ENCODE results near the gene PADI6.

Gene PADI6

DNA sequence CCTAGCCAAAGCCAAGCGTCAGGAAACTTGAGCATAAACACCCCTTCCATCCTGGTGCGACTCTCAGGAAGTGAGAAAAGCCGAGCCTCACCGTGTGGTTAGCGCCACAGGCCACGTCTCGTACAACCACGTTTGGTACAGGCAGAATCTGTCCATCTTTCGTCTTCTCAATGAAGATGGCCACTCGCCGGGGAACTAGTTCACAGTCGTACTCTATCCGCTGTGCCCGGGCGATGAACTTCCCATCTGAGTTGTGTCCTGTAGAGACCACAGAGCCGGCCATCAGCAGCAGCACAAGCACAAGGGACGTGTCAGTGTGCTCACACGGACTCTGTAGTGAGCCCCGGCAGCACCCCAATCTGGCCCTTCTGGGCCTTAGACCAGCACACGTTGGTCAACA is 44.4 kb downstream of the PADI6 start:
- H4K20me1 ChIP-seq (ENCODE audit: control insufficient read depth, insufficient read depth, low read depth, low read length) = peaks cover 37% of the 10 kb centered on the region
- H3K27ac ChIP-seq (ENCODE audit: low read depth, low read length) = no peak overlapping the region
- H3K36me3 ChIP-seq (ENCODE audit: control insufficient read depth, low read length) = peaks cover 90% of the 10 kb centered on the region
- no peaks in the 10 kb centered on the region for H3K4me1 ChIP-seq (ENCODE audit: control insufficient read depth, low read length)
- no peak for TF ChIP-seq EZH2phosphoT487 (IDR thresholded peaks at IDR 0.05; ENCODE audit: borderline replicate concordance, low read length)
- TF ChIP-seq, protein P1, sequence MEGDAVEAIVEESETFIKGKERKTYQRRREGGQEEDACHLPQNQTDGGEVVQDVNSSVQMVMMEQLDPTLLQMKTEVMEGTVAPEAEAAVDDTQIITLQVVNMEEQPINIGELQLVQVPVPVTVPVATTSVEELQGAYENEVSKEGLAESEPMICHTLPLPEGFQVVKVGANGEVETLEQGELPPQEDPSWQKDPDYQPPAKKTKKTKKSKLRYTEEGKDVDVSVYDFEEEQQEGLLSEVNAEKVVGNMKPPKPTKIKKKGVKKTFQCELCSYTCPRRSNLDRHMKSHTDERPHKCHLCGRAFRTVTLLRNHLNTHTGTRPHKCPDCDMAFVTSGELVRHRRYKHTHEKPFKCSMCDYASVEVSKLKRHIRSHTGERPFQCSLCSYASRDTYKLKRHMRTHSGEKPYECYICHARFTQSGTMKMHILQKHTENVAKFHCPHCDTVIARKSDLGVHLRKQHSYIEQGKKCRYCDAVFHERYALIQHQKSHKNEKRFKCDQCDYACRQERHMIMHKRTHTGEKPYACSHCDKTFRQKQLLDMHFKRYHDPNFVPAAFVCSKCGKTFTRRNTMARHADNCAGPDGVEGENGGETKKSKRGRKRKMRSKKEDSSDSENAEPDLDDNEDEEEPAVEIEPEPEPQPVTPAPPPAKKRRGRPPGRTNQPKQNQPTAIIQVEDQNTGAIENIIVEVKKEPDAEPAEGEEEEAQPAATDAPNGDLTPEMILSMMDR (IDR thresholded peaks at IDR 0.05; ENCODE audit: low read depth, low read length, poor library complexity, severe bottlenecking) = no peak
- no peaks in the 10 kb centered on the region for H3K9me3 ChIP-seq (ENCODE audit: control insufficient read depth, insufficient read depth, low read length)
- H3K4me3 ChIP-seq (ENCODE audit: low read length) = no peak overlapping the region
- no peaks in the 10 kb centered on the region for H3K9me2 ChIP-seq (replicated peaks; ENCODE audit: control insufficient read depth, low read length)
- peaks cover 40% of the 10 kb centered on the region for H3K79me2 ChIP-seq (ENCODE audit: control insufficient read depth, low read length)
- H3K4me2 ChIP-seq (ENCODE audit: low read length) = no peak overlapping the region
- H3K27me3 ChIP-seq (ENCODE audit: control insufficient read depth, low read length) = no peaks in the 10 kb centered on the region
- H3F3A ChIP-seq (ENCODE audit: control insufficient read depth, insufficient read depth) = peaks cover 9% of the 10 kb centered on the region

DNA sequence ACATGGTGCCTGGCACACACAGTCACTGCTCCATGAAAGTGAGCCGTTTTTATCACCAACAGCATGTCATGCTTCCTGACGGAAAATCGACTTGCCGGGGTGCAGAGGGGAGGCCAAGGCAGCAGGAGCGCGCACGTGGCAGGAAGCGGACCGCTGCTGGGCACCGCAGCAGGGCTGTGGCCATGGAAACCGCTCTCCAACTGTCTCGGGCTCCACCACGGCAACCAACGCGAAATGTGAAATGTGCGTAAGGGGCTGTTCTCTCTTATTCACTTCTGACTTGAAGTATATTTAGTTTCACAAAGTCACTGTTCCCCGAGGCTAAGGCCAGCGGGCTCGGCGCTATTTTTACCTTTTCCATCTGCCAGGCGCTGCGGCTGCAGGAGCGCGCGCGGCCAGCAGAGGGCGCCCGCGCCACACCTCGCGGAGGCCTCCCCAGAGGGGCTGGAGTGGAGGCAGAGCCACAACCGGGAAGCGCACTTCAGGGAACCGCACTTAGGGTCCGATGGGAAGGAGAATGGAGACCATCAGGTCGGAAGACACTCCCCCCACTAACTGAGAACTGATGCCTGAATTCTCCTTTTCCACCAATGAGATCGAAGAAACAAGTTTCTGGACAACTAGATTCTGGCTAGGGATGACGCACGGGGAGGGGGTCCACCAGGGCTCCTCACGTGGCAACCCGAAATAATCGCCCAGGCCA is 47.8 kb downstream of the PADI6 start:
- Histone ChIP-seq H3K27ac (ENCODE audit: low read depth, low read length) (no peak overlapping the region), H3K36me3 (ENCODE audit: control insufficient read depth, low read length) (peaks cover 88% of the 10 kb centered on the region), H3F3A (ENCODE audit: control insufficient read depth, insufficient read depth) (peaks cover 23% of the 10 kb centered on the region)

DNA sequence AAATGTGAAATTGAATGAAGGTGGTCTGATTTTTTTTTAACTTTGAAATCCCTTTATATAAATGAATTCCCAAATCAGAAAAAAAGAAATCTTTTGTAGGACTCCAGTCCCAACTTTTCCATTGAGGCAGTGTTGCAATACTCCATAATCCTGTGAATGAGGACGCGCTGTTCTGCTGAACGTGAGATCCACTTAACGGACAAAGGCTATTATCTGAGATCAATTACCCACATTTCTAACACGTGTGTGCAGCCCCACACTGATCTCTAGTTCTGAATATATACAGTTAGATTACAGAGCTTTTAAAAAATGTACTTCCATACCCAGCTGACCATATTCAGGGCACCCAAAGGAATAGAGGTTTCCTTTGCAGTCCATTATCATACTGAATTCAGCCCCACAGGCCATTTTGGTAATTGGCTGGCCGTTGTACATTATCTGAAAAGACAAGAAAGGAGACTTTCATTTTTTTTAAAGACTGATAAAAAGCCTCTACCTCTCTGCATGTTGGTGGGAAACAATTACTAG is 48.5 kb downstream of the PADI6 start:
- TF ChIP-seq, protein P1 (IDR thresholded peaks at IDR 0.05; ENCODE audit: low read depth, low read length, poor library complexity, severe bottlenecking) = no peak
- TF ChIP-seq EZH2phosphoT487 (IDR thresholded peaks at IDR 0.05; ENCODE audit: borderline replicate concordance, low read length) = no peak
- no peaks in the 10 kb centered on the region for H3K4me1 ChIP-seq (ENCODE audit: control insufficient read depth, low read length)
- H3K4me3 ChIP-seq (ENCODE audit: low read length) = no peak overlapping the region
- peaks cover 23% of the 10 kb centered on the region for H3F3A ChIP-seq (ENCODE audit: control insufficient read depth, insufficient read depth)
- H3K36me3 ChIP-seq (ENCODE audit: control insufficient read depth, low read length) = peaks cover 88% of the 10 kb centered on the region
- no peaks in the 10 kb centered on the region for H3K27me3 ChIP-seq (ENCODE audit: control insufficient read depth, low read length)
- H3K27ac ChIP-seq (ENCODE audit: low read depth, low read length) = no peak overlapping the region
- peaks cover 65% of the 10 kb centered on the region for H3K79me2 ChIP-seq (ENCODE audit: control insufficient read depth, low read length)
- H3K9me3 ChIP-seq (ENCODE audit: control insufficient read depth, insufficient read depth, low read length) = no peaks in the 10 kb centered on the region
- H3K4me2 ChIP-seq (ENCODE audit: low read length) = no peak overlapping the region
- no peaks in the 10 kb centered on the region for H3K9me2 ChIP-seq (replicated peaks; ENCODE audit: control insufficient read depth, low read length)
- peaks cover 36% of the 10 kb centered on the region for H4K20me1 ChIP-seq (ENCODE audit: control insufficient read depth, insufficient read depth, low read depth, low read length)

More for the DNA sequence above, 47.8 kb downstream of the PADI6 start:
- H3K27me3 ChIP-seq (ENCODE audit: control insufficient read depth, low read length) = no peaks in the 10 kb centered on the region
- peaks cover 63% of the 10 kb centered on the region for H3K79me2 ChIP-seq (ENCODE audit: control insufficient read depth, low read length)
- H3K4me2 ChIP-seq (ENCODE audit: low read length) = no peak overlapping the region
- TF ChIP-seq, protein P1 (IDR thresholded peaks at IDR 0.05; ENCODE audit: low read depth, low read length, poor library complexity, severe bottlenecking) = peak; percentile 100
- no peak for TF ChIP-seq EZH2phosphoT487 (IDR thresholded peaks at IDR 0.05; ENCODE audit: borderline replicate concordance, low read length)
- no peaks in the 10 kb centered on the region for H3K4me1 ChIP-seq (ENCODE audit: control insufficient read depth, low read length)
- no peak overlapping the region for H3K4me3 ChIP-seq (ENCODE audit: low read length)
- no peaks in the 10 kb centered on the region for H3K9me2 ChIP-seq (replicated peaks; ENCODE audit: control insufficient read depth, low read length)
- no peaks in the 10 kb centered on the region for H3K9me3 ChIP-seq (ENCODE audit: control insufficient read depth, insufficient read depth, low read length)
- H4K20me1 ChIP-seq (ENCODE audit: control insufficient read depth, insufficient read depth, low read depth, low read length) = peaks cover 39% of the 10 kb centered on the region
